Measurements from ENCODE around the gene SIRT7. TPM values are rescaled to one million over a fixed set of nuclear protein-coding genes. Genes with fewer than 3 reads are reported as not detected.
A peak's percentile ranks its signal among the peaks of the same experiment; 100 is the strongest.

The SIRT7 gene
- total and polyA plus RNA-seq, 11 donors = 3.6 to 13.2 (median 6.8) TPM

DNA sequence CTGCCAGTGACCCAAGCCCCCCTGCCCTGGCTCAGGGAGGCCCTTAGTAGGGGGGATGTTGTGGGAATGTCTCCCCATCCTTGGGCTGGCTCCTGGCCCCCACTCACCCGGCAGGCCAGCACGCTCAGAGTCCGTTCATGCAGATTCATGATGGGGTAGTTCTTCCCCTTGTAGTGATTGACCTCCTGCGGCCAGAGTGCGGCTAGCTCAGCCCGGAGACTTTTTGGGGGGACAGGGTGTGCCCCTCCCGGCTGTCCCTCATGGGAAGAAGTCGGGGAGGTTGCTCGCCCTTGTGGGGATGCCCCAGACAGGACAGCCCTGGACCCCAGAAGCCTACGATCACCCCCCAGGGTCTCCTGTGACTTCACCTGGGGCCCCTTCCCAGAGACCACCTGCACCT is 12.0 kb downstream of the SIRT7 start:
- peaks cover 0 to 44% (median 3%) of the 10 kb centered on the region in 9 donors for H3K36me3 ChIP-seq
- no peak overlapping the region for H3K4me3 ChIP-seq
- intact Hi-C loops (cut with DNase I) = no loop called here
- H3K27ac ChIP-seq = no peak overlapping the region
- DNase-seq = no peak
- H3K4me1 ChIP-seq = peaks cover 9 to 32% (median 16%) of the 10 kb centered on the region in 12 donors
- TF ChIP-seq CTCF (IDR thresholded peaks at IDR 0.05) (no peak), POLR2A (IDR thresholded peaks at IDR 0.05) (no peak)
- H3K27me3 ChIP-seq = peaks cover 0 to 19% (median 0%) of the 10 kb centered on the region in 9 donors
- WGBS, 4 donors = 89 to 96% (median 93%) methylated on average over 5 to 10 of the region's 10 CpGs
- no peaks in the 10 kb centered on the region for H3K9me3 ChIP-seq
- no peak for ATAC-seq

DNA sequence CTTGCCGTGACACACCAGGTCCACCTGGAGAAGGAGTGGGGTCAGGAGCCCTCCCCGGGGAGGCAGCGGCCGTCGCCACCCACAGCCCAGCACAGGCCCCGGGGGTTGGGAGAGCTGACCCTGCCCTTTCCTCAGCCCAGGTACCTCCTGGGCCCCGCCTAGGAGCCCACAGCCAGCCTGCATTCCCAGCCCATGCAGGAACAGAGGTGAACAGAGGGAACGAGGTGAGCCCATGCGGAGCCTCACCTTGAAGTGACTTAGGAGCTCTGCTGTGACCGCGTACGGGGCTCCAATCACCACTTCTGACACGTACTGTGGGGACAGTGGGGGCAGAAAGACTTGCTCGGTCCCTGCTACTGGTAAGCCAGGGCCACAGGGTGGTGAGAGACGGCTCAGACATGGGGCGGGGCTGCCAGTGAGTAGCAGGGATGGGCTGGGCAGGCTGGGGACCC is 12.5 kb downstream of the SIRT7 start:
- Histone ChIP-seq H3K36me3 (peaks cover 0 to 46% (median 4%) of the 10 kb centered on the region in 9 donors), H3K4me3 (no peak overlapping the region), H3K9me3 (no peaks in the 10 kb centered on the region), H3K27ac (no peak overlapping the region), H3K27me3 (peaks cover 0 to 19% (median 0%) of the 10 kb centered on the region in 9 donors), H3K4me1 (peaks cover 7 to 26% (median 14%) of the 10 kb centered on the region in 12 donors)
- no peak for TF ChIP-seq POLR2A (IDR thresholded peaks at IDR 0.05)
- intact Hi-C loops (cut with DNase I) = no loop called here
- 93 to 96% (median 95%) methylated on average over 12 to 16 of the region's 16 CpGs for WGBS, 4 donors
- ATAC-seq (no peak), DNase-seq (peak in 1 of 5 donors; percentile 58)

- intact Hi-C loops (cut with DNase I) = no loop called here
- DNase-seq (peak in 1 of 5 donors; percentile 53), ATAC-seq (no peak)
- H3K36me3 ChIP-seq = peaks cover 0 to 53% (median 10%) of the 10 kb centered on the region in 9 donors
- TF ChIP-seq POLR2A (IDR thresholded peaks at IDR 0.05) (no peak), CTCF (IDR thresholded peaks at IDR 0.05) (no peak)
- H3K9me3 ChIP-seq = no peaks in the 10 kb centered on the region
- 90 to 96% (median 92%) methylated on average over 18 to 28 of the region's 28 CpGs for WGBS, 4 donors
- peaks cover 0 to 19% (median 0%) of the 10 kb centered on the region in 9 donors for H3K27me3 ChIP-seq
- no peak overlapping the region for H3K4me3 ChIP-seq
- H3K27ac ChIP-seq = no peak overlapping the region
- H3K4me1 ChIP-seq = peaks cover 1 to 20% (median 7%) of the 10 kb centered on the region in 12 donors
These were observed 13.2 kb downstream of the SIRT7 start for GRCh38 chr17:81904600-81905423.

DNA sequence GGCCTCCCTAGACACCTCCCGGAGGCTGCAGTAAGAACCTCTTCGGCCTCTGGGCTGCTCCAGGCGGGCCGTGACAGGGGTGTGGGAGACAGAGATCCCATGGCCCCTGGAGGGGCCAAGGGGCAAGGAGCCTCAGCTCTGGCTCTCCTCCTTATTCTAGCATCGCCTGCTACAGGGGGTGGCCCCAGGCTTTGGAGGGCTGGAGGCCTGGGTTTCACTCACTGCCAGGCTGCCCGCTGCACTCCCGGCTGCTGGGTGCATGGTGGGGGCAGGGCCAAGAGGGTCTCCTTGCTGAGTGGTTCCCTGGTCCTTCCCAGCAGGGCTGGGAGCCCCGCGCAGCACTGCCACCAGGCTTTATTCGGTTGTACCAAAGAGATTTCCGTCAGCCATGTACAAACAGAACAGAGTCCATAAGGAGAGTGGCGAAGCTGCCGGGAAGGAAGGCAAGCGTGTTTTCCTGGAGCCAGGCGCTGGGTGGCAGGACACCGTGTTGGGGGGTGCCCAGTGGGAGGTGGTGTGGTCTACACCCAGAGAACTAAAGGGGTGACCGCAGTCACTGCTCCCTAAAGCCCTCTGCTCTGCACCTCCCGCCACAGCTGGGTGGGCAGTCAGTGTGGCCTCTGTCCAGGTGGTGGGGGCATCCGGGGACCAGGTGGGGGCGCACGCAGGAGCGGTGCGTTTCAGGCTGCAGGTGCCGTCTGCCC is 13.9 kb downstream of the SIRT7 start:
- Histone ChIP-seq H3K4me3 (no peak overlapping the region), H3K9me3 (no peaks in the 10 kb centered on the region), H3K27ac (no peak overlapping the region), H3K36me3 (peaks cover 0 to 58% (median 18%) of the 10 kb centered on the region in 9 donors), H3K4me1 (peaks cover 0 to 15% (median 7%) of the 10 kb centered on the region in 12 donors), H3K27me3 (peaks cover 0 to 19% (median 0%) of the 10 kb centered on the region in 9 donors)
- TF ChIP-seq CTCF (IDR thresholded peaks at IDR 0.05) = no peak
- no peak for TF ChIP-seq POLR2A (IDR thresholded peaks at IDR 0.05)
- intact Hi-C loops (cut with DNase I) = no loop called here
- WGBS, 4 donors = 92 to 94% (median 94%) methylated on average over 17 to 24 of the region's 24 CpGs
- no peak for ATAC-seq
- DNase-seq = peak in 3 of 5 donors; percentile 17 to 33 (median 20)

Measured in heart left ventricle (tissue), 16 donors.